Naive thymus-derived CD4-positive, alpha-beta T cell (primary cell): ENCODE measurements around the gene CD248. TPM values are rescaled to one million over a fixed set of nuclear protein-coding genes. Genes with fewer than 3 reads are reported as not detected.

Experiments
- ATAC-seq: fragments of 150-1000 bp; cut with Tn5 transposase; 2 replicates; pipeline ENCODE4 v1.10.0; 2021; ENCODE audit warnings: mild to moderate bottlenecking, moderate library complexity
- CTCF ChIA-PET: fragments of 350-600 bp; sonication (Branson Sonifier 250); formaldehyde crosslinking; loops from one replicate; lab custom pipeline; 2021; ENCODE audit warnings: antibody characterized with exemption; lab: Charles Lee
- POLR2A ChIA-PET: fragments of 350-600 bp; sonication (Branson Sonifier 250); formaldehyde crosslinking; loops from one replicate; lab custom pipeline; 2021; ENCODE audit warnings: antibody characterized with exemption, inconsistent platforms; lab: Charles Lee
- DNase-seq, 9 donors: peaks; one replicate each; pipeline versions ENCODE4 v3.0.0 to v3.0.0-alpha.2; 2020 to 2022; ENCODE audit warnings: mixed read lengths in 1 of 9
- H3K27ac ChIP-seq: one replicate; pipeline ENCODE4 v1.7.0; 2013; ENCODE audit warnings: mild to moderate bottlenecking, low read depth, low read length, moderate library complexity
- H3K27me3 ChIP-seq, 2 donors: one replicate each; pipeline ENCODE4 v1.7.0; 2013; ENCODE audit warnings: low read length in 2 of 2, mild to moderate bottlenecking in 2 of 2, moderate library complexity in 2 of 2; ENCODE audit not compliant: control insufficient read depth in 2 of 2, insufficient read depth in 2 of 2
- H3K36me3 ChIP-seq, 3 experiments: 1 replicate in 2 of 3; 2 replicates in 1 of 3; pipeline ENCODE4 v1.7.0; 2013; ENCODE audit warnings: low read length in 3 of 3, mild to moderate bottlenecking in 3 of 3, moderate library complexity in 1 of 3; ENCODE audit not compliant: insufficient read depth in 3 of 3, control insufficient read depth in 2 of 3
- H3K4me1 ChIP-seq, 2 donors: one replicate each; pipeline ENCODE4 v1.7.0; 2013; ENCODE audit warnings: low read length in 2 of 2, mild to moderate bottlenecking in 2 of 2, moderate library complexity in 1 of 2; ENCODE audit not compliant: control insufficient read depth in 2 of 2, insufficient read depth in 2 of 2
- H3K4me3 ChIP-seq: 2 replicates; pipeline ENCODE4 v1.7.0; 2013; ENCODE audit warnings: mild to moderate bottlenecking, low read length
- H3K9me3 ChIP-seq, 3 experiments: 1 replicate in 2 of 3; 2 replicates in 1 of 3; pipeline ENCODE4 v1.7.0; 2013; ENCODE audit warnings: low read length in 3 of 3; ENCODE audit not compliant: control insufficient read depth in 2 of 3
- H3K27ac Mint-ChIP-seq, 9 donors: one replicate each; pipeline ENCODE4 v1.8.0; 2020 to 2022; ENCODE audit warnings: mixed read lengths in 9 of 9, mild to moderate bottlenecking in 8 of 9, moderate library complexity in 5 of 9, inconsistent platforms in 2 of 9
- H3K27me3 Mint-ChIP-seq, 5 donors: one replicate each; pipeline ENCODE4 v1.8.0; 2021 to 2022; ENCODE audit warnings: mixed read lengths in 5 of 5, mild to moderate bottlenecking in 1 of 5
- H3K36me3 Mint-ChIP-seq, 5 donors: one replicate each; pipeline ENCODE4 v1.8.0; 2020 to 2022; ENCODE audit warnings: mixed read lengths in 5 of 5, mild to moderate bottlenecking in 3 of 5, inconsistent platforms in 1 of 5
- H3K4me1 Mint-ChIP-seq, 7 donors: one replicate each; pipeline ENCODE4 v1.8.0; 2020 to 2022; ENCODE audit warnings: mixed read lengths in 7 of 7, mild to moderate bottlenecking in 3 of 7, inconsistent platforms in 1 of 7
- H3K4me3 Mint-ChIP-seq, 10 donors: one replicate each; pipeline ENCODE4 v1.8.0; 2020 to 2022; ENCODE audit warnings: mild to moderate bottlenecking in 10 of 10, mixed read lengths in 10 of 10, moderate library complexity in 6 of 10, inconsistent platforms in 2 of 10
- H3K9me3 Mint-ChIP-seq, 11 donors: one replicate each; pipeline ENCODE4 v1.8.0; 2020 to 2022; ENCODE audit warnings: mixed read lengths in 11 of 11, mild to moderate bottlenecking in 4 of 11, inconsistent platforms in 1 of 11, moderate library complexity in 1 of 11
- intact Hi-C, 2 donors: fragments of 100-400 bp; cut with micrococcal nuclease; formaldehyde crosslinking; loops; one replicate each; pipeline ENCODE4 v1.15.1; 2023
- polyA plus RNA-seq, 2 donors: library from polyadenylated mRNA; unstranded; fragments of 300-500 nt; fragmentation: Illumina TruSeq; gene quantifications; one replicate each; pipeline ENCODE4 v1.2.3, GENCODE V29; 2021
- total RNA-seq, 6 experiments: library from RNA in 5 of 6; stranded (reverse) in 5 of 6; gene quantifications; 1 replicate in 5 of 6; 2 replicates in 1 of 6; pipeline ENCODE4 v1.2.3 and lab custom pipeline; 2021 to 2026

CD248 gene
- total and polyA plus RNA-seq, 7 experiments from 2014 or later = 0.36 to 10.9 (median 2.5) TPM

DNA sequence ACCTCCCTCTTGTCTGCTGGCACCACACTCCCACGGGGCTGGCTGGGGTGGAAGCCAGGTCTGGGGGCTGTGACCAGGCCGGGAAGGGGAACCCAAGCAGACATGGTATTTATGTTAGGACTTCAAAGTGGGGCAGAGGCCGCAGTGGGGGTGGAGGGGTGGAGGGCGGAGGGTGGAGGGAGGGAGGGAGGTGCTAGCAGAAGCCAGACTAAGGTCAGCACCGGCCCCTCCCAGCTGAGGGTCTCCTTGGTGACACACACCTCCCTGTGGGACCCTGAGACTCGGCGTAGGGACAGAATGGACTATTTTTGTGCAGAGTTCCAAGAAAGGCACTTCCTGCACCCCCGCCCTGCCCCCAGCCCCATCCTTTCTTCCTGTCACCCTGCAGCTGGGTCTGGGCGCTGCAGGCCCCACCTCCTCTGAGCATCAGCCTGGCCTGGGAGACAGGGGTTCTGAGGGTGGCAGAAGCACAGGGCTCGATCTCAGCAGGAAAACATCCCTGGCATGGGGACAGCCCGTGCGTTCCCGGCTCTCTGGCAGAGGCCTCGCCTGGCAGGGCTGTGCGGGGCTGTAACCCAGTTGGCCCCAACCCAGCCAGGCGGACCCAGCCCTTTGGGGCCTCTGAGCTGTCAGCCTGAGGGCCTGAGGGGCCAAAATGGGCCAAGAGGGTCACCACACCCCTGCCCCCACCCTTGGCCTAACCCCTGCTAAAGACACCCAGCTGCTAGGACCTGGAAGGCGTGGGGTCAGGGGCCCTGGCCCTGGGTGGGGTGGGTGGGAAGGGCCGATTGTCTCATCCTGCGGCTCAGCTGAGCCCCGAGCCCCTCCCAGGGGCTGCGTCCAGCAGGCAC lies 9.6 kb upstream of the CD248 start:
- DNase-seq = peak in 7 of 9 donors; percentile 44 to 60 (median 58)
- peaks cover 30 to 69% (median 56%) of the 10 kb centered on the region in 7 donors for H3K4me1 Mint-ChIP-seq
- H3K36me3 Mint-ChIP-seq = no peaks in the 10 kb centered on the region

DNA sequence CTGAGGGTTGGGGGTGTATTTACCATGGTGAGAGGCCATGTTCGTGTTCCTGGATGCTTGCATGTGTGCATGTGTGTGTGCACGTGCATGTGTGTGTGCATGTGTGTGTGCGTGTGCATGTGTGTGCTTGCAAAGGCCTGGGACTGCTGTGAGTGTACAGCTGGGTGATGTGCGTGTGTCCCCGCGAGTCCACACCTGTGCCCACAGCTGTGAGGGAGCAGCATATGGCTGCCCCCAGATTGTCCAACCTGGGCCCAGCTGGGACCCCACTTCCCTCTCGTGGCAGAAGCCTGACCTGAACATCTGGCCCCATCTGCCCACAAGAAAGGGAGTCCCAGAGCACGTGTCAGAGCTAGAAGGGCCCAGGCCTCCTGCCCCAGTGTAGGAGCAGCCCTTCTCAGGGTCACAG lies 8.4 kb upstream of the CD248 start:
- intact Hi-C loops = loop anchor here (5.0 kb wide), 2 partner anchors 47 to 62 kb away; partner anchors contain the start of gene SLC29A2 (in 1 of the 2)
- ATAC-seq (no peak), DNase-seq (no peak)
- Histone ChIP-seq H3K4me3 (no peak overlapping the region), H3K36me3 (no peaks in the 10 kb centered on the region), H3K9me3 (no peaks in the 10 kb centered on the region), H3K27ac (peak overlapping the region; percentile 74), H3K4me1 (peaks cover 26 to 47% of the 10 kb centered on the region in 2 donors), H3K27me3 (no peaks in the 10 kb centered on the region)
- Mint-ChIP-seq H3K9me3 (peaks cover 0 to 6% (median 0%) of the 10 kb centered on the region in 11 donors), H3K36me3 (peaks cover 0 to under 1% (median 0%) of the 10 kb centered on the region in 5 donors), H3K27me3 (no peaks in the 10 kb centered on the region), H3K4me3 (peak overlapping the region in 5 of 10 donors; percentile 51 to 70 (median 69)), H3K4me1 (peaks cover 32 to 72% (median 57%) of the 10 kb centered on the region in 7 donors), H3K27ac (peak overlapping the region; percentile 37 to 93 (median 91))
- POLR2A ChIA-PET = interaction anchor here (4.0 kb wide), 1 partner anchor 13 kb away, joined by 89 read pairs; no protein-coding TSS in a partner anchor
- CTCF ChIA-PET = interaction anchor here (0.8 to 2.1 kb wide), 2 partner anchors 14 to 19 kb away, joined by 4 to 16 read pairs; partner anchors contain the start of gene BRMS1

More for the DNA sequence above, 9.6 kb upstream of the CD248 start:
- ATAC-seq = no peak
- H3K36me3 ChIP-seq = no peaks in the 10 kb centered on the region
- intact Hi-C loops = loop anchor here (5.0 kb wide), 2 partner anchors 46 to 61 kb away; partner anchors contain the start of gene SLC29A2 (in 1 of the 2)
- ChIA-PET POLR2A (interaction anchor here (0.6 to 4.0 kb wide), 8 partner anchors 9 to 38 kb away, joined by 3 to 89 read pairs (median 4); partner anchors contain the start of genes BRMS1, CD248, RIN1 and YIF1A), CTCF (interaction anchor here (1.3 to 1.6 kb wide), 3 partner anchors 9 to 62 kb away, joined by 8 to 31 read pairs (median 14); partner anchors contain the start of gene CD248)
- Mint-ChIP-seq H3K9me3 (peaks cover 0 to 5% (median 0%) of the 10 kb centered on the region in 11 donors), H3K27ac (peak overlapping the region; percentile 75 to 94 (median 91)), H3K27me3 (no peaks in the 10 kb centered on the region), H3K4me3 (peak overlapping the region; percentile 25 to 70 (median 68))
- peak overlapping the region; percentile 82 for H3K27ac ChIP-seq
- H3K27me3 ChIP-seq = no peaks in the 10 kb centered on the region
- peaks cover 26 to 45% of the 10 kb centered on the region in 2 donors for H3K4me1 ChIP-seq
- peak overlapping the region; percentile 30 for H3K4me3 ChIP-seq
- H3K9me3 ChIP-seq = no peaks in the 10 kb centered on the region

DNA sequence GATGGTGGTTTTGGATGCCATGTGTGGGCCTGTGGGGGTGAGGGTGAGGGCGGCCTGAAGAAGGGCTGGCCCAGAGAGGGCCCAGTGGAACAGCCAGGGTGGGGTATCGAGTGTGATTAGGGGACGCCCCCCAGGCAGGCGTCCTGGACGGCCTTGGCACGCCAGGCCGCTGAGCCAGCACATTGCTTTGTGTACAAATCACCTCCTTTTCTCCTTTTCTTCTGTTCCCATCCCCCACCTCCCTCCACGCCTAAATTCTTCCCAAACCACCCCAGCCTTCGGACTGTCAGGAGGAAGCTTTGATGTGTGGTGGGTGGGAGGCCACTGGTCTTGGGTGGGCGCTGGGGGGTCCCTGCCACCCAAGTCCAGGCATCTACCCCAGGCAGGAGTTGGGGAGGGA lies 7.8 kb upstream of the CD248 start:
- Mint-ChIP-seq H3K36me3 (peaks cover 0 to 5% (median 0%) of the 10 kb centered on the region in 5 donors), H3K4me1 (peaks cover 33 to 78% (median 63%) of the 10 kb centered on the region in 7 donors), H3K9me3 (peaks cover 0 to 7% (median 0%) of the 10 kb centered on the region in 11 donors), H3K27me3 (no peaks in the 10 kb centered on the region), H3K27ac (peak overlapping the region in 8 of 9 donors; percentile 9 to 73 (median 48)), H3K4me3 (peak overlapping the region in 1 of 10 donors; percentile 28)
- CTCF ChIA-PET = interaction anchor here (2.1 kb wide), 1 partner anchor 13 kb away, joined by 16 read pairs; no protein-coding TSS in a partner anchor
- intact Hi-C loops = loop anchor here (5.0 kb wide), 2 partner anchors 48 to 63 kb away; partner anchors contain the start of gene SLC29A2 (in 1 of the 2)
- DNase-seq = no peak
- H3K27ac ChIP-seq = no peak overlapping the region
- peaks cover 26 to 47% of the 10 kb centered on the region in 2 donors for H3K4me1 ChIP-seq
- no peaks in the 10 kb centered on the region for H3K36me3 ChIP-seq
- POLR2A ChIA-PET = interaction anchor here (0.7 to 4.0 kb wide), 2 partner anchors 12 to 21 kb away, joined by 3 to 89 read pairs; no protein-coding TSS in a partner anchor
- H3K9me3 ChIP-seq = no peaks in the 10 kb centered on the region
- ATAC-seq = no peak
- H3K27me3 ChIP-seq = no peaks in the 10 kb centered on the region
- H3K4me3 ChIP-seq = no peak overlapping the region

DNA sequence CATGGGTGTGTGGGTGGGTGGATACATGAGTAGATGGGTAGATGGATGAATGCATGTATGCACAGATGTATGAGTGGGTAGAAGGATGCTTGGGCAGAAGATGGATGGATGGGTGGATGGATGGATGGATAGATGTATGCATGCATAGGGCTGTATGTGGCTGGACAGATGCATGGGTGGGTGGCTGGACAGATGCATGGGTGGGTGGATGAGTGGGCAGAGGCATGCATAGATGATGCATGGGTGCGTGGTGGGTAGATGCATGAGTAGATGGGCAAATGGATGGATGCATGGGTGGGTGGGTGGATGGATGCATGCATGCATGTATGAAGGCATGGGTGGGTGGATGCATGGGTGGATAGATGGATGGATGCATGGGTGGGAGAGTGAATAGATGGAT lies 6.8 kb upstream of the CD248 start:
- Histone ChIP-seq H3K27me3 (no peaks in the 10 kb centered on the region), H3K9me3 (no peaks in the 10 kb centered on the region), H3K27ac (no peak overlapping the region), H3K4me1 (peaks cover 26 to 53% of the 10 kb centered on the region in 2 donors), H3K4me3 (no peak overlapping the region), H3K36me3 (no peaks in the 10 kb centered on the region)
- DNase-seq = no peak
- intact Hi-C loops = no loop called here
- no peak for ATAC-seq
- Mint-ChIP-seq H3K27me3 (peaks cover 0 to 7% (median 0%) of the 10 kb centered on the region in 5 donors), H3K9me3 (peaks cover 0 to 9% (median 0%) of the 10 kb centered on the region in 11 donors), H3K27ac (peak overlapping the region in 7 of 9 donors; percentile 6 to 86 (median 72)), H3K36me3 (peaks cover 0 to 10% (median 0%) of the 10 kb centered on the region in 5 donors), H3K4me1 (peaks cover 39 to 86% (median 72%) of the 10 kb centered on the region in 7 donors), H3K4me3 (peak overlapping the region in 2 of 10 donors; percentile 19 to 30)
- ChIA-PET POLR2A (interaction anchor here (0.7 to 4.0 kb wide), 2 partner anchors 11 to 22 kb away, joined by 3 to 89 read pairs; no protein-coding TSS in a partner anchor), CTCF (interaction anchor here (2.1 kb wide), 1 partner anchor 12 kb away, joined by 16 read pairs; no protein-coding TSS in a partner anchor)

DNA sequence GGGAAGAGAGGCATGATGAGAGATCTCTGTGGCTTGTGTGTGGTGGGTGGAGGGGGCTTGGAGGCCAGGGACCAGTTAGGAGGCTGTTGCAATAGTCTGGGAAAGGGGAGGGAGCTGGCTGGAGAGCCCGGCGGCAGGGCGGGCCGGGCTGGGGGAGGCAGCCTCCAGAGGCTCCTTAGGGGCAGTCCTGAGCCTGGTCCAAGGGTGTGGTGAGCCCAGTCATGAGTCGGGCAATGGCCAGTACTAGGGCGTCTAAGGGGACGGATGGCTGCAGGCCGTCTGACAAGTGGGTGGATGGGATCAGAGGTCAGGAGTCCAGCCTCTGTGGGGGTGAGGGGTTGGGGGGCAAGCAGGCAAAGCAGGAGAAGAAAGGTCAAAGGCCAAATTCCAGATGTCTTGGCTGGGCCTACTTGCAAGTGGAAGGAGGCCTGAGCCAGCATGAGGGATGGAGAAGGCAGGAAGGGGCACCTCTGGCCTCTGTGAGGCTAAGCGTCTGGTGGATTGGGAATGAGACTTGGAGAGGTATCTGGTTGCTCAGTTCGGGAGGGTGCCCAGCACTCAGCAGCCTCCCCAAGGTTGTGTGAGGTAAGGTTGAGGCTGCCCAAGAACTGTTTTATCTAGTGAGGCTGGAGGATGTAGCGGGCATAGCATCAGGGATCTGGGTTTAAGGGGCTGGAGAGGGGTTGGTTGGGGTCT lies 6.0 kb upstream of the CD248 start:
- Histone ChIP-seq H3K4me1 (peaks cover 26 to 53% of the 10 kb centered on the region in 2 donors), H3K4me3 (no peak overlapping the region), H3K27ac (no peak overlapping the region), H3K9me3 (no peaks in the 10 kb centered on the region), H3K27me3 (no peaks in the 10 kb centered on the region), H3K36me3 (no peaks in the 10 kb centered on the region)
- DNase-seq (no peak), ATAC-seq (no peak)
- Mint-ChIP-seq H3K4me1 (peaks cover 39 to 86% (median 72%) of the 10 kb centered on the region in 7 donors), H3K4me3 (no peak overlapping the region), H3K27ac (peak overlapping the region in 8 of 9 donors; percentile 43 to 90 (median 84)), H3K27me3 (peaks cover 0 to 9% (median 0%) of the 10 kb centered on the region in 5 donors), H3K36me3 (peaks cover 0 to 12% (median 0%) of the 10 kb centered on the region in 5 donors), H3K9me3 (peaks cover 0 to 9% (median 0%) of the 10 kb centered on the region in 11 donors)
- ChIA-PET POLR2A (interaction anchor here (1.5 kb wide), 1 partner anchor 11 kb away, joined by 23 read pairs; no protein-coding TSS in a partner anchor), CTCF (interaction anchor here (1.9 kb wide), 1 partner anchor 10 kb away, joined by 13 read pairs; no protein-coding TSS in a partner anchor)
- intact Hi-C loops = no loop called here
